Stimulated activated naive CD4-positive, alpha-beta T cell (primary cell): Measurements from ENCODE around the gene RAD51B.

ENCODE experiments used
- DNase-seq, 6 experiments: peaks; one replicate each; lab custom pipeline; 2025; lab: John Stamatoyannopoulos, UW

Gene RAD51B

DNA sequence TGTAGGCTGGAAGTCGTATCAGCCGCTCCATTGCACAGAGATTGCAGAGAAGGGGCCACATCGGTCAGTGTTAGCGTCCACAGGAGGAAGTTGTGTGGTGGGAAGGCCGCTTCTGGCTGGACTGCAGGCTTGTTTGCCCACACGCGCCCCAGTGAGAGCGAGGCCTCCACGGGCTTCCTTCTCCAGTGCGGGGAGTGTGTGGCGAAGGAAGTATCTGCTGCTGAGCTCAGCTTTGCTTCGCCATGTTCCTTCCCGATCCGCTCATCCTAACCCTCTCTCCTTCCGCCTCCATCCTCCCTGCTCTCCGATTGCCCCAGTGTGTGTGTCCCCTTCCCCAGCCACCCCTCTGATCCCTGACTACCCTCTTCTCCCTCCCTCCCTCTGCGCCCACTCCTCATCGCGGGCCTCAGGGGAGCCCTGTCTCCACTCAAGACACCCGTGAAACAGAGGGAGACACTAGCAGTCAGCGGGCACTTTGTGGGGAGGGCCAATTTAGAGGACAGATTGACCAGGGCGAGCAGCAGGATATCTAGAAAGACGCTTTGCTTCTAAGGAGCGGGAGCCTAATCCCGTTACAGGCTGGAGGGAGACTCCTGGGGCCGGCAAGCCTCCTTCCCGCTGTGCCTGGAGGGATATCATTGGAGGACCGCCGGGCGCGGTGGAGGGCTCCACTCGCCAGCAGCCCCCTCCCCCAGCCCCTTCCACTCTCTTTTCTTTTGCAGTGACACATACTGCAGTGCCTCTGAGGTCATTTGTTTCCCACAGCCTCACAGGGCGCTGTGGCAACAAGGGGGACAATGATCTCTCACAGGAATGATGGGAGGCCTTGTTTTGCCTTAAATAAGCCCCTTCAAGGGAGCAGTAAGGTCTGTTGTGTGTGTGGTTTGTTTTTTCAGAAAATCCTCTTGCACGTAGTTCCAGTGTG is 544.5 kb downstream of the RAD51B start:
- no peak for DNase-seq

DNA sequence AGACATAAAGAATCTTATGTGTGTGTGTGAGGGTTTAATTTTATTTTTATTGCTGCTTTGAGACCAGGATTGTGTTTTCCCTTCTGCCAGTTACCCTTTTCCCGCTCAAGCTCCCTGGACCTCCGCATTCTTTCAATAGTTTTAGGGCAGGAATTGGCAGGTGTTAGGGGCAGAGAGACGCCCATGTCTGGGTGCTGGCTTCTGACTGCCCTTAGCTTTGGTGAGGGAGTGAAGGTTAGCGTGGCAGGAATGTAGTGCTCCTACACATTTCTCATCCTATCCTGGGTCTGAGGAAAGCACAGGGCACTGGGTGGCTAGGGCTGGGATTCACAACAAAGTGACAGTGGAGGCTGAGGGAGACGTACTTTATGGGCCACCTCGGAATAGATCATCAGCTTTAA is 545.2 kb downstream of the RAD51B start:
- no peak for DNase-seq

DNA sequence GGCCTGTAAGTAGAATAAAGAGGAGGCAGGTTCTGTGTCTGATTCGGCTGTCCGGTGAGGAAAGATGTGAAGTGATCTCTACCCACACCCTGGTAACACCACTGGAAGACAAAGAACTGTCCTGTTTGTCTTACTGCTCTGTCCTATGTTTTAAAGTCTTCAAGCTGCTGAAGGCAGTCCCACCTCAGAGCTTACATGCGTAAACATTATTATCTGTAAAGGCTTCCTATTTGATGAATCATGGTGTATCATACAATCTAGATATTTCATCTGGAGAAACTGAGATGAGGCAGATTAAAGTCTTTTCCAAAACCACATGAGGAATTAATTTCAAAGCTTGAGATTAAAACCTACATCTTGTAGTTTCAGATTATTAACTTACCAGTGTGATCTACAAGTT is 545.6 kb downstream of the RAD51B start:
- DNase-seq: no peak

DNA sequence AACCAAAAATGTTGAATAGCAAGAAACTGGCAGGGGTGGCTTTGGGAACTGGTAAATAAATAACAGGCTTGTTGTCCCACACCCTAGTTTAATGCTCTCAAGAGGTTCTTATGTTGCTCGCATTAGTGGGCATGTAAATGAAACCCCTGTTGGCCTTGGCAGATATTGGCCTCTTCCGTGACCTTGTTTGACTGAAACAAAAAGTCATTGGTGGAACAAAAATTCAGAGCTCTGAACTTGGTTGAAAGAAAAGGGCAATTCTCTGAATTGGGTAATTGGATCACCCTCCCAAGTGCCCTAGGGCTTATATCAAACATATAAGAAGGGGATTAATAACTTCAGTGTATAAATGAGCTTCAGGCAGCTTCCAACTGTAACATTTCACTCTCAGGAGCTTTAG is 547.1 kb downstream of the RAD51B start:
- DNase-seq: no peak

DNA sequence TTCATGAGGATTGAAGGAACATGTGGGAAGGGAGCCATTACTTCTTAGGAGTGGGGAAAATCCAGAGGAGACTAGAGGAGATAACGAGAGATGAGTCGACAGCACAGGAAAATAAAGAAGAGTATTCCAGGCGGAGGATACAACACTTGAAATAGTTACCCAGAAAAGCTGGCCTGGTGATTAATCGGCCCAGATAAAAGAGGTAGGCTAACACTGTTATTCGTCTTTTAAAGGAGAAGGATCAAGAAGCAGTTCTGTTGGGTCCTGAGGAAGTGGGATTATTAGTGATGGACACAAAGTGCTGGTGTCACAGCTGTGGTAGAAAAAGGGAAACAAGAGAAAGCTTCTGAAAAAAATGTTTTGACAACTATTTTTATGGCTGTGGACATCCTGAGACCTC is 548.0 kb downstream of the RAD51B start:
- DNase-seq: no peak

DNA sequence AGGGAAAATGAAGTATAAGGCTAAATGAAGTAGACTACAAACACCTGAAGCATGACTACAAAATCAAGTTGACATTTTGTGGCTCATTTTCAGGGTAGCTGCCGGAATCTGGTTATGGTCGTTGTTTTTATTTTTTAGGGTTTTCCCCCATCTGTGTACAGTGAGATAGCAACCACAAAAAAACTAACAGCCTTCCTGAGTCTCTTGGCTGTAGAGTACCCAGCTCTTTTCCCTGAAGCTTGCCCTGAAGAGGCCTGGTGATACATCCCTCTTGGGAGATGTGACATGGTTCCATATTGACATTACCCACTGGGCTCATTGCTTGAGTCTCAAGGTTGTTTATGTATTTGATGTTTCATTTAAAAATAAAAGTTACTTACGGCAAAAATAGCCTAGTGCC is 549.3 kb downstream of the RAD51B start:
- DNase-seq: peak in 1 of 6 experiments; percentile 12

DNA sequence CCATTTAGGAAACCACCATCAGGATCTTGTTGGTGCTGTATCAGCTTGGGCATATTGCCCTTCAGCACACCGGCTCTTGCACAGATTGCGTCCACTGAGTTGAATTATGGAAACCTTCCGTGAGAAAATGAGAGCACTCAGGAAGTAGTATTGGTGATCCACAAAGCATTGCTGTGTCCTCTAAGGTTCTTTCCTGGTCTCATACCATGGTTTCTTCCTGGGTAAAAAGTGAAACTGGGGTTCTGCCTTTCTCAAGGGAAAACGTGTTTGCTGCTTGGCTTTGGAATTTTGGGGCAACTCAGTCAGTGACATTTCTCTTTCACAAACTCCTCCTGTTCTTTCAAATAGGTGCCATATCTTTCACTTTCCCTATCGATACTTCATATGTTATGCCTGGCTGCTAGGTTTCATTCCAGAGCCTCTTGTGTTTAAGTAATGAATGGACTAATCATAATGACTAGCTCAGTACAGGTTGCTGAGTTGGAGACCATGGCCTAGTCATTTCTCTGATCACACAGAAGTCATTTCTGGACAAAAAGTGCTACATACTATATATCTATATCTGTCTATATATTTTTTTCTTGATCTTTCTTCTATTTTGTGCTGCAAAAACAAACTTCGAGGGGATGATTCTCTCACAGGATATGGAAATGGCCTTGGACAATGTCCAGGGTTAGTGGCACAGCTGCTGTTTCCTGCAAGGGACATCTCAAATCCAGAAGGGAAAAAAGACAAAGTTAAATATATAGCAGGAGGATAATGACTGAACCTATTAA is 549.9 kb downstream of the RAD51B start:
- DNase-seq: no peak

DNA sequence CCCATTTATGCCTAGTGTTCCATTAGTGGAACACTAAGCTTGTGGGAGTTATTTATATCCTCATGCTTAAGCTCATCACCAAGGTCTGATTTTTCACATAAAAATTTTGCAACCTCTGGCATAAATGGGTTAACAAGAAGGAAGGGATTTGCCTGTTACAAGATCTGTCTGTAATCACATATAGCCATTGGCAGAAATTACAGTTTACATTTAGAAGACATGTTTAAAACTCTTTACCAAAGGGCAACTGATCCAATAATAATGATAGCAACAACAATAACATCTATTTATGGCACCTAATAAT is 550.4 kb downstream of the RAD51B start:
- DNase-seq: no peak

DNA sequence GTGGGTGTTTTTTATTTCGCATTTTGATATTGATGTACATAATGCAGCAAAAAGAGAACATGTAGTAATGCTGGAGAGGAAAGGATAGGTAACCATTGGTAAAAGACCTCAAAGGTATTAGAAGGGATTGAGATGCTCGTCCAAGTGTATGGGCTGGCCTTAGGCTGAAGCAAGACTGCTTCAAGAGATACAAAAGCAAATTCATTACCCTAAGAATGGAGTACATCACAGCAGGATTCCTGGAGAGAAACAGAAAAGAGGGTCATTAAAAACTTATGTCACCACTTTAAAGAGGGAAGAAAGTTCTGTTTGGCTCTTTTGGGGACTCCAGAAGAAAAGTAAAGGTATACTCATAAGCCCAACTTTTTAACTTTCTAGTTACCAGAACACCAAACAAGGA is 552.8 kb downstream of the RAD51B start:
- DNase-seq: no peak

DNA sequence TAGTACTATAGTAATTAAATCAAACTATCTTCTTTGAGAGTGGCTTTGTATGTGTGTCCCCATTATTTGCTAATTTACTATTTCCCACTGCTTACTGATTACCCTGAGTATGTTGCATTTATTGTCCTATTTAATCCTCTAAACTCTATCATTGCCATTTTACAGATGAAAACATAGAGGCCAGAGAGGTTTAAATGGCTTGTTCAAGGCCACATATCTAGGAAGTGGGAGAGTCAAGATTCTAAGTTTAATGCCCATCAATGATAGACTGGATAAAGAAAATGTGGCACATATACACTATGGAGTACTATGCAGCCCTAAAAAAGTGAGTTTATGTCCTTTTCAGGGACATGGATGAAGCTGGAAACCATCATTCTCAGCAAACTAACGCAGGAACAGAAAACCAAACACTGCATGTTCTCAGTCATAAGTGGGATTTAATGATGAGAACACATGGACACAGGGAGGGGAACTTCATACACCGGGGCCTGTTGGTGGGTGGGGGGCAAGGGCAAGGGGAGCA is 553.6 kb downstream of the RAD51B start:
- DNase-seq: no peak

DNA sequence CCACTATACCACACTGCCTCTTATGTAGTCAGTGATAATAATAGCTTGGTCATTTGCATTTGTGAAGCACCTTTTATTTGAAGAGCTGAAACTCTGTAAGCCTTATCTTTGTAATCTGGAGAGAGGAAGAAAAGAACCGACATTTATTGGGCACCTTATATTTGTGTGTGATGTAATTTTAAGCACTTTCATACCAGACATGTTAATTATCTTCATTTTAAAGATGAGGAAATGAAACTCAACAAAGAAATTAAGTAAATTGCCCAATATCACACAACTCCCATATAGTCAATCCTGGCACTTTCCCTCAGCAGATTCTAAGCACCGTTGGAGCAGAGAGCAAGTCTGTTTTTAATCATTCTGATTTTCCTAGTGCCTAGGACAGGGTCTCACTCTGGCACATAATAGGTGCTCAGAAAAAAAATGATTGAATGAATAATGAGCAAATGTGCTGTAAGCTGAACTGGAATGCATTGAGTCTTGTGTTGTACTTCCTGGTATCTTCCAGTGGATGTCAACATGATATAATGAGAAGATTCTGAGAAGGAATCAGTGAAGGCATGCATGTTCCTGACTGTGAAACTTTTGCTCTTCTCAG is 554.4 kb downstream of the RAD51B start:
- DNase-seq: no peak

DNA sequence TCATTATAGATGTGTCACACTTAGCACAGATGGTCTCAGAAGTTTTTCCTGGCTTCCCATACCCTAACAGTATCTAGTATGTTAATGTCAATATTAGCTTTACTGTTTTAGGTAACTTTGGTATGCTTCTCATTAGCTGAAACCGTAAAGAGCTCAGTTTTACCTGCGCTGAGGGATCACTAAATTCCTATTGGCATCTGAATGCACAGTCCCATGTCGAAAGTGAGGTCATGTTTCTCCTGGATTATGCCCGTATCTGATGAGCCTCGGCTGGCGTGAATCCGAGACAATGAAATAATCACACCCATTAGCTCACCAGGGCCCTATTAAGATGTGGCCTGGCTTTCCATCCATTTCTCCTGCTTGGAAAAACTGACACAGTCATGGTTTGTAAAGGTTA is 555.1 kb downstream of the RAD51B start:
- no peak for DNase-seq

DNA sequence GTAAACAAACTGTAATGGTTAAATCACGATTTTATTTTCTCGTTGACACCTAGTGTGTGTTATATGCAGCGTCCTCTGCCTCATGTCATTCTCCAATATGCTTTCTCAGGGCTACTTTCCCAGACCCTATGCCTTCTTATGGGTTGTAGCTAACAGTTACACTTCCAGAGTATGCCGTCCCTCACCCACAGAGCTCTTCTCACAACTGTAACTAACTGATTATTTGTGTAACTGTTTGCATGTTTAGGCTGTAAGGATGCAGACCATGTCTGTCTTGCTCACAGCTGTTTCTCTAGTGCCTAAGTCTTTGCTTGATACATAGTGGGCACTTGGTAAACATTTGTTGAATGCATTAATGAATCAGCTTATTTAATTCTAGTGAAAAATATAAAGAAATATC is 555.8 kb downstream of the RAD51B start:
- no peak for DNase-seq

DNA sequence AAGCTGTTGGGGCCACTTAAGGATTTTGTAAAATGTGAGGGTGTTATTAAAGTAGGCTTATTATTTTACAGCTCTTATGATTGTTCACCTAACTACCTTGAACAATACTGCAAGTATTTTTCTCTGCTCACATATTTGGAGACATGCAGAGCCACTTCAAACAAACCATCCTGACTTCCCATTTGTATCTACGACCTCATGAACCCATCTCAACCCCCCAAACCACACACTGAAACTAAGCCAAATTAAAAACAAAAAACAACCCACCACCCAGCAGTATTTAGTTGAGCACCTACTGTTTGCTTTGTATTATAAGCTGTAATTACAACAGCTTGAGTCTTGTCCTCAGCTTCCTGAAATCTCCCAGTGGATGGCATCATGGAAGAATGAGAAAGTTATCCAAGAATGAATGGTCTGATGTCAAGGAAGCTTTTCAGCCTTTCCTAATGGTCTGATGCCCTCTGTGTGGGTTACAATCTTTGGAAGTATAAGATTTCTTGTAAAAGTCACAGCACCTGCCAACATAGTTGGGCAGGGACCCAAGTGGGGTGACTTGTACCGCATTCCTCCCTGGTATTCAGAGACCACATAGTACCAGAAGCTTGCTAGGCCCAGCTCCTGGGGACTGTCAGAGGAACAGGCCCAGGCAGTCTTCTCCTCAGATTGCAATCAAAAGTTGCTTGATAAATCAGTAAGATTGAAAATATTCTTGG is 556.6 kb downstream of the RAD51B start:
- DNase-seq: no peak

DNA sequence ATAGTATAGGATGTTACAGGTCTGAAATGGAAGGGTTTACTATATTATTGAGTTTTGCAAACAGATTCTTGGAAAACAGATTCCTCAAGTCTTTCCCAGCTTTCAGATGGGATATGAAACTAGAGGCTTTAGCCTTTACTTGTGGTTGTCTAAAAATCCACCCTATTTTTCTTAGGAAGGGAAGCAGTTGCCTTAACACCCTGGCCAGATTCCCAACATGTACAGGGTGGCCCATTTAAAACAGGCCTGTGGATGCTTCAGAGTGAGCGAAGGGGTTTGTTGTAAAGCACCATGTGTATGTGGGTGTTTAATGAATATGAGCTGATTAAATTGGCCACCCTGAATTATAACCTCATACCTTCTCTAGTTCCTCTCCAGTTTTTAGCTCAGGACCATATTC is 557.4 kb downstream of the RAD51B start:
- DNase-seq: no peak

DNA sequence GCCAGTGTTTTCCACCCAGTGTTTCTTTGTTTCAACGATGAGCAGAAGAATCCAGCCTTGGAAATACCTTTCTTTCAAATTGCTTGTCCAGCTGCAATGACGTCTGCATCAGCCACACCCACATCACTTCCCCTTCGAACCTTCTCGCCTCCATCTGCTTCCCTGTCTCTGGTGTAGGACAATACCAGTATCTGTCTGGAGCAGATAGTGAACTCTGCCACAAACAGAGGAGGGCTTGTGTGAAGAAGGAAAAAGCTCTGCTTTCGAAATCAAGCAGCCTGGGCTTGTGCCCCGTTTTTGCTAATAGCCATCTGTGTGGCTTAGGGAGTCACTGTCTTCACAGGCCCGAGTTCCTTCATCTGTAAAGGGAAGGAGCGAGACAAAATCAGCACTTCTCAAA is 557.9 kb downstream of the RAD51B start:
- no peak for DNase-seq

DNA sequence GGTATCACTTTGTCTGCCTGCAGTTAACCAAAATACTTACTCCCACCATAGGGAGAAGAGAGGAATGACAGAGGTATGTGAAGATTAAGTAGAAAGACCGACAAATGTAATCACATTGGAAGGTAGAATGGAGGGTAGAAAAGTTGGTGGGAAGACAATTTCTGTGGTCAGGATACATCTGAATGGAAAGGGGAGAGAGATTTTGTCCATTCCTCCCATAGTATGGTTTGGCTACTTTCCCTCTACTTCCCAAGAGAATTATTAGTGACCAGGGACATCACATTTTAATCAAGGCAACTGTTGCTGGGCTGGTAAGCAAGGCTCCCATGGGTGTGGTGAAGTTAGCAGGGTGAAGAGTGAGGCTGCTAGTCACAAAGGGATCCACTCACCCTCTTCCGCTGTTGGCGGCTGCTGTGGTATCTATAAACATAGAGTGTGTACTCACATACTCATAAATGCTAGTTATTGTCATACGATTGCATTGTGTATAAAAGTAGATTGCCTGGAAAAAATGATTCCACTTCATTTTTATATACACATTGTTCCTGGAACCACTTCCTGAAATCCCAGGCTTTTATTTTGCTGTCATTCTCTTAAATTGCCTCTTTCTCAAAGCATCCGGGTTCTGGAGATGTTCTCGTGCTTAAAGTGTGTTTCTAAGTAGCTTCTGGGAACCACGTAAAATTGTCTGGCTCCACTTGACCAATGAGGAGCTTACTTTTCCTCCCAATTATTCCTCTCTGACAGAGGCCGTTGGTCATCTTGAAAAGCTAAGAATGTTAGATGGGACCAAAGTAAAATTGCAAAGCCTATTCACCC is 560.1 kb downstream of the RAD51B start:
- DNase-seq: peak in 2 of 6 experiments; percentile 10 to 30

DNA sequence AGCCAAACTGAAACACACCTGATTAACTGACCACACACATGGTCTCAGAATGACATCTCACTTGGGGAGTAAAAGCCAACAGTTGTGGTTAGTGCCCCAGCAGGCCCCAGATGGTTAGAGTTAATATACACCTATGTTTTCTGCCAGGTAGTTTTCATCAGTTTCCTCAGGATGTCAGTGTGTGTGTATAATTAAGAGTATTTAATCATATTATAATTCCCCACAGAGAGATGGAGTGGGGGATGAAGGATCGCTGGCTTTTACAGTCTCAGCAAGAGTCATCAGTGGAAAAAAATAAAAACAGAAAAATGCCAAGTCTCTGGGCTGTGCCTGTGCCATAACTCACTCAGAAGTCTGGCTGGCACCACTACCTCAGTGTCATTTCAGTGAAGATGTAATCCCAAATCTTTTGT is 560.8 kb downstream of the RAD51B start:
- no peak for DNase-seq

DNA sequence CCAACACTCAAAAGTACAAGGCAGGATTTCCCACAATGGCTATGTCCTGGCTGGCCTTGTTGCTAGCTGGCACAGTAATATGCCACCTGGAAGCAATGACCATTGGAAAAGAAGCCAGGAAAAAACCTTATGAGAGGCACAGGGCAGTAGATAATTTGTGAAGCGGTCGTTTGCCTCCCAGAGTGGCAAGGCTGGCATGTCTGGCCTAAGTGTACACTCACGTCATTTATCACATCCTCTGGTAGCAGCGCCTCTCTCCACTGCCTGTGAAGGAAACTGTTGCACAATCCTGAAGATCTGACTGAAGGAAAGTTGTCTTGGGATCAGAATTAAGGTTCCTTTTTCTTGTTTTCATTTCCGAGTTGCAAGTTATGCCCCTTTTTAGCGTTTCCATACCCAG is 564.8 kb downstream of the RAD51B start:
- no peak for DNase-seq

DNA sequence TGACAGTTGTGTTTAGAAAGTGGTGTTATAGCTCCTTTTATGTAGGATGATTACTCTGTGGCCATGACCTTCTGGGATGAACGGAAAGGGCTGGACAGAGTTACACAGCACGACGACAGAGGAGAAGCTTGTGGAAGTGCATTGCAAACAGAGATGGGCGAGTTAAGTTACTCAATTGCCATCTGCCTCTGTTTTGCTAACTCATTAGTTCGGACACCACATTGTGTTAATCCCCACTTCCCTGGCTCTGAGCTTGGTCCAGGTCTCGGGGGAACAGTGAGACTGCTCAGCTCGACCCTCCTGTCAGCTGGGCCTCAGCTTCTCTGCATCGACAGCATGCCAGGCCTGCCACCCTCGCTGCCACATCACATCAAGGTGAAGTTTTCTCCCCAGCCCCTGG is 565.3 kb downstream of the RAD51B start:
- DNase-seq: no peak

DNA sequence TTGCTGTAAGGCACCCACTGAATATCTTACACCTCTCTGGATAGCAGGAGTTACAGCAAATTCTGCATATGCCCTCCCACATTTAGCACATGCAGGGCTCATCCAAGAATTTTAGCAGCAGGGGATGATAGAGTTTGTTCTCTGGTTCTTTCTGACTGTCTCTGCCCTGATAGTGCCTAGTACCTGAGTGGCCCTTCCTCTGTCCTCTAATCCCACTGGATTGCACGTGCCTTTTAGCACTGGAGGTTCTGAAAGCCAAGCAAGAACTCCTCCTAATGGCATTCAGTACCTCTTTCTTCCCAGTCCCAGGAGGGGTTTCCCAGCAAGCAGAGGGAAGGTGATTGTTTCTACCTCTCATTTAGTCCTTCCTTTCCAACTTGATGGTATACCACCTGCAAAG is 566.9 kb downstream of the RAD51B start:
- no peak for DNase-seq
